Measurements from ENCODE around the gene RHOD.
A peak's percentile ranks its signal among the peaks of the same experiment; 100 is the strongest.

RHOD gene

GRCh38 chr11:67117672-67118180 lies 61.1 kb downstream of the RHOD start:
- peak in 1 of 4 experiments; percentile 20 for DNase-seq

GRCh38 chr11:67118181-67118766 lies 61.6 kb downstream of the RHOD start:
- peak; percentile 27 to 44 (median 38) for DNase-seq

- peak; percentile 97 to 99 (median 98) for DNase-seq
Observed at GRCh38 chr11:67118801-67119584, 62.3 kb downstream of the RHOD start, which contains the start of gene KDM2A. TSS of gene KDM2A (plus strand) at chr11:67119263. CDS start at chr11:67121317, 2,054 bp downstream.

- no peak for DNase-seq
Observed at GRCh38 chr11:67119585-67120391, 63.1 kb downstream of the RHOD start.

GRCh38 chr11:67120456-67120855 lies 63.8 kb downstream of the RHOD start:
- DNase-seq = no peak

GRCh38 chr11:67120881-67121710 lies 64.4 kb downstream of the RHOD start:
- no peak for DNase-seq

Data from activated CD4-positive, CD25-positive, alpha-beta regulatory T cell (primary cell).